Activated naive CD8-positive, alpha-beta T cell treated with anti-CD3 and anti-CD28 coated beads, Interleukin-2, amount 50 U/mL, for 16 hours (primary cell): Measurements from ENCODE around the gene SLITRK4.

Experiments
- DNase-seq: peaks from one replicate; pipeline ENCODE4 v3.0.0-alpha.2; 2020; ENCODE audit warnings: low read depth, low spot score

SLITRK4 gene, protein sequence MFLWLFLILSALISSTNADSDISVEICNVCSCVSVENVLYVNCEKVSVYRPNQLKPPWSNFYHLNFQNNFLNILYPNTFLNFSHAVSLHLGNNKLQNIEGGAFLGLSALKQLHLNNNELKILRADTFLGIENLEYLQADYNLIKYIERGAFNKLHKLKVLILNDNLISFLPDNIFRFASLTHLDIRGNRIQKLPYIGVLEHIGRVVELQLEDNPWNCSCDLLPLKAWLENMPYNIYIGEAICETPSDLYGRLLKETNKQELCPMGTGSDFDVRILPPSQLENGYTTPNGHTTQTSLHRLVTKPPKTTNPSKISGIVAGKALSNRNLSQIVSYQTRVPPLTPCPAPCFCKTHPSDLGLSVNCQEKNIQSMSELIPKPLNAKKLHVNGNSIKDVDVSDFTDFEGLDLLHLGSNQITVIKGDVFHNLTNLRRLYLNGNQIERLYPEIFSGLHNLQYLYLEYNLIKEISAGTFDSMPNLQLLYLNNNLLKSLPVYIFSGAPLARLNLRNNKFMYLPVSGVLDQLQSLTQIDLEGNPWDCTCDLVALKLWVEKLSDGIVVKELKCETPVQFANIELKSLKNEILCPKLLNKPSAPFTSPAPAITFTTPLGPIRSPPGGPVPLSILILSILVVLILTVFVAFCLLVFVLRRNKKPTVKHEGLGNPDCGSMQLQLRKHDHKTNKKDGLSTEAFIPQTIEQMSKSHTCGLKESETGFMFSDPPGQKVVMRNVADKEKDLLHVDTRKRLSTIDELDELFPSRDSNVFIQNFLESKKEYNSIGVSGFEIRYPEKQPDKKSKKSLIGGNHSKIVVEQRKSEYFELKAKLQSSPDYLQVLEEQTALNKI

GRCh38 chrX:143635915-143636314 is at the start of gene SLITRK4:
SLITRK4 (minus strand) TSS chrX:143636101; CDS start chrX:143631108, 4,993 bp downstream.
- no peak for DNase-seq

- no peak for DNase-seq
These were observed 47.6 kb upstream of the SLITRK4 start for GRCh38 chrX:143683486-143683885.

DNA sequence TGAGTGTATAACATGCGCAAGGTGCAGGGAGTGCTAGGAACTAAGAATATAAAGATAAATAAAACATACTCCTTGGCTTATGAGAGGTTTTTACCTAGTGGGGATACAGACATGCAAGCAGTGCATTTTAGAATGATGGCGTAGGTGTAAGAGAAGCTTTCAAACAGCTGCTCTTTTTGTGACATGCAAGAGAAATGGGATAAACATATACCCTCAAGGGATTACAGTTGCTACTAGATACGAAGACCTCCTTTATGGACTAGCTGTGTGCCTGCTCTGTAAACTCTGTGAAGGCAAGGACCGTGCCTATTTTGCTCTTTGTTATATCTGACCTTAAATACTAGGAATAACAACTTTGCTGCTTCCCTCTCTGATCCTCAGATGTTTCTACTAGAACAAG is 39.0 kb upstream of the SLITRK4 start:
- DNase-seq = no peak

DNA sequence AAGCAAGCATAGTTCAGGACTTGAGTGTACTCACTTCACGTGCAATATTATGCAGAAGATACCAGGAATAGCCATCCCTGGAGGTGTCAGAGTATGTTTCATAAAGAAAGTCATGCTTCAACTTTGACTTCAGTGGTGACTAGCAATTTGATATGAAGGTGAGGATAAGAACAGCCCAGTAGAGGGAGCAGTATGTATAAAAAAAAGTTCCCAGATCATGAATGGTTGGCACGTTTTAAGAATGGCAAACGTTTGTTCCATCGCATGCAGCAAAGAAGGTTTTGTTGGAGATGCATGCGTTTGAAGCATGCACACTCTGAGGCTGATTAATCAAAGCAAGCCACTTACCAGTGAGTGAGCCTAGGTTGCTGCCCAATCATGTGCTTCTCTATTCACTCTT is 33.5 kb upstream of the SLITRK4 start:
- no peak for DNase-seq

GRCh38 chrX:143664302-143664701 is 28.4 kb upstream of the SLITRK4 start:
- DNase-seq = no peak

GRCh38 chrX:143663755-143664154 is 27.9 kb upstream of the SLITRK4 start:
- no peak for DNase-seq

- DNase-seq = no peak
These were observed 25.4 kb upstream of the SLITRK4 start for GRCh38 chrX:143661286-143661685.

GRCh38 chrX:143648705-143649104 is 12.8 kb upstream of the SLITRK4 start:
- no peak for DNase-seq

GRCh38 chrX:143642426-143642825 is 6.5 kb upstream of the SLITRK4 start:
- DNase-seq = no peak

DNA sequence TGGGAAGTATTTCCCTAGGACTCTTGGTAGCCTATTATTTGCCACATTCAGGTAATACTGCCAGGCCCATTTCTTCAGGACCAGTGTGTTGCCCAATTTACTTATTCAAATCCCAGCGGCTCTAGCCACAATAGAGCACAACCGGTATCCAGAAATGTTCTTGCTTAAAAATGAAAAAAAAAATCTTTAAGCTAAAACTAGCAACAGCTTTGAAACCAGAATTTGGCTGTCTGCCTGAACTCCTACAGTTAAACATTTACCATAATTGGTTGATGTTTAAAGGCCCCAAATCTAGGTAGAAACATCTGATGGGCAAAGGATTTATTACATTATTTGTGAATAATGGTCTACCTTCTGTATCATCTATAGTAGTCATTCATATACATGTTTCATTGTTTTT is 930 bp upstream of the SLITRK4 start:
- no peak for DNase-seq

- DNase-seq = no peak
These were observed 1.0 kb downstream of the SLITRK4 start for GRCh38 chrX:143634663-143635455.

DNA sequence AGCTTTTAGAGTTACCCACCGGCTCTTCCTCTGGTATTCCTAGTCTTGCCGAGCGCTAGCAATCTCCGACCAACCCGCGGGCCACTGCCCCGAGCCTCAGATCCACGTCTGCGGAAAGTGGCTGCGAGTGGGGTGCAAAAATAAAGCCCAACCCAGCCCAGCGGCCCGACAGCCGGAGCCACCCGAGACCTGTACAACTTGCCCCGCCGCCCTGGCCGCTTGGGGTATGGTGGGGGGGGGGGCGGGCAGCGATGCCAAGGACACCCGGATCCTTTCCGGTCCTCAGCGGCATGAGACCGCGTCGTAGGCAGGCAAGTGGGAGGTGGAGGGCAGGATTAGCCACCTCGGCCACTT is 1.6 kb downstream of the SLITRK4 start:
- no peak for DNase-seq

GRCh38 chrX:143633461-143634308 is 2.2 kb downstream of the SLITRK4 start:
- DNase-seq = no peak

- no peak for DNase-seq
These were observed 3.1 kb downstream of the SLITRK4 start for GRCh38 chrX:143632625-143633410.

- DNase-seq = no peak
These were observed 12.2 kb downstream of the SLITRK4 start for GRCh38 chrX:143623657-143624056.

DNA sequence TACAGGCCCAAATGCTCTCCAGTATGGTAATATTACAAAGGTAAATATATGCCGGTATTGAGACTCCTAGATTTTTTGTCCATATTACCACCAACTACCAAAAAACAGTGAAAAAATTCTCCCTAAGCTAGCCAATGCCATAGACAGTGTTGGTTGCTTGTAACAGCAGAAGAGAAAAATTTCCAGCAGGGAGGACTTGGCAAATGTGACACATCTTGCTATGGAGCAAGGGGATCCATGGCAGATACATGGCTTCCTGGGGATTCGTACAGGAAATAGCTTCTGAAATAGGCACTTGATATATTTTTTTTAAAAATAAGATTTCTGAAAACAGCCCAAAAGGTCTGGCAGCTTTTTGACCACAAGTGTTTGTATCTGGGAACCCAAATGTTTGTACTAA is 14.6 kb downstream of the SLITRK4 start:
- no peak for DNase-seq

- DNase-seq = no peak
These were observed 20.1 kb downstream of the SLITRK4 start for GRCh38 chrX:143615851-143616250.

DNA sequence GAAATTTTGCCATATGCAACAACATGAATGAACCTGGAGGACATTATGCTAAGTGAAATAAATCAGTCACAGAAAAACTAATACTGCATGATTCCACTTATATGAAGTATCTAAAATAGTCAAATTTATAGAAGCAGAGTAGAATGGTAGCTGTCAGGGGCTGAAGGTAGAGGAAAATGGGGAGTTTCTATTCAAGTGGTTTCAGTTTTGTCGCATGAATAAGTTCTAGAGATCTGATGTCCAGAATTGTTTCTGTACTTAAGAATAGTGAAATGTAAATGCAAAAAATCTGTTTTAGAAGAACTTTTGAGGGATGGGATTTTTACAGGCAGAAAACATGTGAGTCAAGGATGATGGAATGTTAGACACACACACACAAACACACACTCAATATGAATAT is 34.1 kb downstream of the SLITRK4 start:
- DNase-seq = no peak

GRCh38 chrX:143581240-143581639 is 54.7 kb downstream of the SLITRK4 start:
- DNase-seq = no peak

- no peak for DNase-seq
These were observed 55.6 kb downstream of the SLITRK4 start for GRCh38 chrX:143580266-143580665.
